ENCODE results near the gene CEP78.

The CEP78 gene

GRCh38 chr9:78300209-78300608, 64.3 kb downstream of the CEP78 start:
- no peak overlapping the region for H3K4me3 ChIP-seq
- H3K27ac ChIP-seq, result no peak overlapping the region

GRCh38 chr9:78301466-78301865, 65.6 kb downstream of the CEP78 start:
- Histone ChIP-seq H3K4me3 (no peak overlapping the region), H3K27ac (no peak overlapping the region)

- Histone ChIP-seq H3K4me3 (no peak overlapping the region), H3K27ac (no peak overlapping the region)
Observed at GRCh38 chr9:78303377-78304062, 67.6 kb downstream of the CEP78 start.

- H3K27ac ChIP-seq, result no peak overlapping the region
- H3K4me3 ChIP-seq, result no peak overlapping the region
Observed at GRCh38 chr9:78304357-78304756, 68.5 kb downstream of the CEP78 start.

GRCh38 chr9:78306222-78307076, 70.6 kb downstream of the CEP78 start:
- H3K4me3 ChIP-seq, result no peak overlapping the region
- no peak overlapping the region for H3K27ac ChIP-seq

- Histone ChIP-seq H3K4me3 (no peak overlapping the region), H3K27ac (no peak overlapping the region)
Observed at GRCh38 chr9:78307360-78307759, 71.5 kb downstream of the CEP78 start.

- H3K27ac ChIP-seq, result no peak overlapping the region
Observed at GRCh38 chr9:78309066-78309465, 73.2 kb downstream of the CEP78 start.

GRCh38 chr9:78311075-78311474, 75.2 kb downstream of the CEP78 start:
- no peak overlapping the region for H3K27ac ChIP-seq
- H3K4me3 ChIP-seq, result no peak overlapping the region

More at GRCh38 chr9:78309066-78309465, 73.2 kb downstream of the CEP78 start:
- no peak overlapping the region for H3K4me3 ChIP-seq

GRCh38 chr9:78311886-78312524, 76.1 kb downstream of the CEP78 start:
- no peak overlapping the region for H3K4me3 ChIP-seq
- H3K27ac ChIP-seq, result no peak overlapping the region

GRCh38 chr9:78314550-78314949, 78.7 kb downstream of the CEP78 start:
- Histone ChIP-seq H3K4me3 (no peak overlapping the region), H3K27ac (no peak overlapping the region)

- H3K4me3 ChIP-seq, result no peak overlapping the region
- H3K27ac ChIP-seq, result no peak overlapping the region
Observed at GRCh38 chr9:78314953-78315870, 79.3 kb downstream of the CEP78 start.

GRCh38 chr9:78316166-78316892, 80.5 kb downstream of the CEP78 start:
- Histone ChIP-seq H3K4me3 (no peak overlapping the region), H3K27ac (no peak overlapping the region)

GRCh38 chr9:78319197-78320029, 83.5 kb downstream of the CEP78 start:
- H3K27ac ChIP-seq, result no peak overlapping the region
- no peak overlapping the region for H3K4me3 ChIP-seq

- Histone ChIP-seq H3K27ac (no peak overlapping the region), H3K4me3 (no peak overlapping the region)
Observed at GRCh38 chr9:78320030-78320693, 84.3 kb downstream of the CEP78 start.

GRCh38 chr9:78320875-78321496, 85.1 kb downstream of the CEP78 start:
- Histone ChIP-seq H3K27ac (no peak overlapping the region), H3K4me3 (no peak overlapping the region)

GRCh38 chr9:78321505-78321904, 85.6 kb downstream of the CEP78 start:
- H3K4me3 ChIP-seq, result no peak overlapping the region

GRCh38 chr9:78324068-78324650, 88.3 kb downstream of the CEP78 start:
- no peak overlapping the region for H3K4me3 ChIP-seq

More at GRCh38 chr9:78321505-78321904, 85.6 kb downstream of the CEP78 start:
- no peak overlapping the region for H3K27ac ChIP-seq

More at GRCh38 chr9:78324068-78324650, 88.3 kb downstream of the CEP78 start:
- H3K27ac ChIP-seq, result no peak overlapping the region

Measured in skin epidermis (tissue), 12 donors.